IMR-90 (cell line): ENCODE data around the gene PPP1R1A. TPM values are rescaled to one million over a fixed set of nuclear protein-coding genes. Genes with fewer than 3 reads are reported as not detected.

Experiments
- ATAC-seq: fragments of 200-7000 bp; cut with Tn5 transposase; 2 replicates; pipeline ENCODE4 v1.9.1; 2020; ENCODE audit warnings: low read depth, mild to moderate bottlenecking, moderate library complexity
- BruUV-seq: library from RNA; stranded (reverse); fragments of 400-500 nt; replicated peaks from 2 replicates; lab custom pipeline; 2021; lab: Mats Ljungman, UMichigan
- CTCF ChIA-PET: fragments of 300-600 bp; formaldehyde crosslinking; extraction: SDS; loops from one replicate; lab custom pipeline; 2021; ENCODE audit warnings: antibody characterized with exemption; lab: Yijun Ruan, JAX
- POLR2A ChIA-PET: fragments of 300-600 bp; sonication (Branson Sonifier 250); formaldehyde crosslinking; loops from one replicate; lab custom pipeline; 2022; ENCODE audit warnings: antibody characterized with exemption; ENCODE audit not compliant: unreplicated experiment; lab: Charles Lee
- DNase-seq: peaks from one replicate; pipeline ENCODE4 v3.0.0; 2013
- H2AFZ ChIP-seq: replicated peaks from 2 replicates; pipeline ENCODE3; 2013; ENCODE audit warnings: low read length, mild to moderate bottlenecking; ENCODE audit not compliant: poor library complexity
- H2AK5ac ChIP-seq: 2 replicates; pipeline ENCODE4 v1.6.1; 2013; ENCODE audit warnings: low read depth, low read length, inconsistent platforms
- H2AK9ac ChIP-seq: replicated peaks from 2 replicates; pipeline ENCODE3; 2013; ENCODE audit warnings: mild to moderate bottlenecking, low read depth, low read length, moderate library complexity; ENCODE audit not compliant: poor library complexity
- H2BK120ac ChIP-seq: 2 replicates; pipeline ENCODE4 v1.6.1; 2013; ENCODE audit warnings: low read depth, low read length, inconsistent platforms
- H2BK15ac ChIP-seq: 3 replicates; pipeline ENCODE4 v1.6.1; 2013; ENCODE audit warnings: low read depth, low read length, inconsistent platforms
- H2BK20ac ChIP-seq: 2 replicates; pipeline ENCODE4 v1.6.1; 2013; ENCODE audit warnings: low read depth, mild to moderate bottlenecking, inconsistent platforms, low read length, moderate library complexity
- H2BK5ac ChIP-seq: 2 replicates; pipeline ENCODE4 v1.6.1; 2013; ENCODE audit warnings: mild to moderate bottlenecking, low read depth, low read length, inconsistent platforms; ENCODE audit not compliant: poor library complexity, severe bottlenecking
- H3K14ac ChIP-seq: replicated peaks from 2 replicates; pipeline ENCODE4 v1.6.1; 2013; ENCODE audit warnings: low read depth, low read length, inconsistent platforms
- H3K18ac ChIP-seq: 2 replicates; pipeline ENCODE4 v1.6.1; 2013; ENCODE audit warnings: low read depth, low read length, control low read depth
- H3K23ac ChIP-seq: 2 replicates; pipeline ENCODE4 v1.6.1; 2013; ENCODE audit warnings: low read depth, low read length, inconsistent platforms
- H3K27ac ChIP-seq: 2 replicates; pipeline ENCODE4 v1.5.1; 2013; ENCODE audit warnings: mild to moderate bottlenecking, control low read depth, low read length; ENCODE audit not compliant: insufficient read depth
- H3K27me3 ChIP-seq: 2 replicates; pipeline ENCODE4 v1.6.1; 2013; ENCODE audit warnings: low read length; ENCODE audit not compliant: control insufficient read depth, insufficient read depth
- H3K36me3 ChIP-seq: 2 replicates; pipeline ENCODE4 v1.6.1; 2013; ENCODE audit warnings: low read length, mixed read lengths; ENCODE audit not compliant: control insufficient read depth, insufficient read depth
- H3K4ac ChIP-seq: 2 replicates; pipeline ENCODE4 v1.6.1; 2013; ENCODE audit warnings: low read depth, low read length, inconsistent platforms
- H3K4me1 ChIP-seq: 2 replicates; pipeline ENCODE4 v1.6.1; 2013; ENCODE audit warnings: low read length, mixed read lengths; ENCODE audit not compliant: control insufficient read depth, insufficient read depth
- H3K4me2 ChIP-seq: 2 replicates; pipeline ENCODE4 v1.6.1; 2013; ENCODE audit warnings: low read depth, mild to moderate bottlenecking, control low read depth, low read length, moderate library complexity
- H3K4me3 ChIP-seq: 2 replicates; pipeline ENCODE4 v1.5.1; 2013; ENCODE audit warnings: low read depth, mild to moderate bottlenecking, control low read depth, low read length, moderate library complexity; ENCODE audit not compliant: insufficient read depth
- H3K56ac ChIP-seq: 2 replicates; pipeline ENCODE4 v1.6.1; 2013; ENCODE audit warnings: low read length, inconsistent platforms; ENCODE audit not compliant: insufficient read depth; ENCODE audit errors: extremely low read depth
- H3K79me1 ChIP-seq, 2 experiments: 2 replicates each; pipeline ENCODE4 v1.6.1; 2013; ENCODE audit warnings: low read length in 2 of 2, inconsistent platforms in 1 of 2, low read depth in 1 of 2
- H3K9ac ChIP-seq: 2 replicates; pipeline ENCODE4 v1.6.1; 2013; ENCODE audit warnings: low read depth, low read length, control low read depth
- H3K9me1 ChIP-seq: 2 replicates; pipeline ENCODE4 v1.6.1; 2013; ENCODE audit warnings: low read length, inconsistent platforms; ENCODE audit not compliant: insufficient read depth
- H3K9me3 ChIP-seq: 2 replicates; pipeline ENCODE4 v1.6.1; 2013; ENCODE audit warnings: low read length; ENCODE audit not compliant: control insufficient read depth, insufficient read depth
- H4K20me1 ChIP-seq: 2 replicates; pipeline ENCODE4 v1.6.1; 2013; ENCODE audit warnings: low read length, inconsistent platforms; ENCODE audit not compliant: insufficient read depth
- H4K5ac ChIP-seq: 2 replicates; pipeline ENCODE4 v1.6.1; 2013; ENCODE audit warnings: mild to moderate bottlenecking, low read depth, low read length, control low read depth
- H4K8ac ChIP-seq, 2 experiments: 2 replicates each; pipeline ENCODE4 v1.6.1; 2013; ENCODE audit warnings: low read depth in 2 of 2, low read length in 2 of 2, control low read depth in 1 of 2, inconsistent platforms in 1 of 2
- H4K91ac ChIP-seq: 2 replicates; pipeline ENCODE4 v1.6.1; 2013; ENCODE audit warnings: low read depth, low read length, inconsistent platforms; ENCODE audit not compliant: insufficient read depth
- CEBPB ChIP-seq: IDR thresholded peaks from 2 replicates; pipeline ENCODE4 v1.6.1; 2012; ENCODE audit warnings: low read depth, low read length, improper control_type of control experiment
- CHD1 ChIP-seq: IDR thresholded peaks from 2 replicates; pipeline ENCODE4 v1.6.1; 2012; ENCODE audit warnings: low read depth, low read length, improper control_type of control experiment
- FOS ChIP-seq: fragments of 150-350 bp; IDR thresholded peaks from 2 replicates; pipeline ENCODE4 v1.6.1; 2016; ENCODE audit warnings: low read depth, low read length
- MAFK ChIP-seq: IDR thresholded peaks from 2 replicates; pipeline ENCODE4 v1.6.1; 2012; ENCODE audit warnings: low read depth, low read length, improper control_type of control experiment
- MAZ ChIP-seq: IDR thresholded peaks from 2 replicates; pipeline ENCODE4 v1.6.1; 2012; ENCODE audit warnings: low read depth, mild to moderate bottlenecking, low read length, improper control_type of control experiment, moderate library complexity, borderline replicate concordance
- MXI1 ChIP-seq: IDR thresholded peaks from 2 replicates; pipeline ENCODE4 v1.6.1; 2012; ENCODE audit warnings: low read depth, mild to moderate bottlenecking, low read length, moderate library complexity, borderline replicate concordance
- NFE2L2 ChIP-seq: fragments of 150-350 bp; IDR thresholded peaks from 2 replicates; pipeline ENCODE4 v1.6.1; 2016; ENCODE audit warnings: low read depth, mild to moderate bottlenecking, low read length
- POLR2A ChIP-seq: IDR thresholded peaks from 2 replicates; pipeline ENCODE4 v1.6.1; 2012; ENCODE audit warnings: mild to moderate bottlenecking, low read depth, low read length
- RAD21 ChIP-seq: IDR thresholded peaks from 2 replicates; pipeline ENCODE4 v1.6.1; 2012; ENCODE audit warnings: low read length, improper control_type of control experiment
- RCOR1 ChIP-seq: IDR thresholded peaks from 2 replicates; pipeline ENCODE4 v1.6.1; 2012; ENCODE audit warnings: mild to moderate bottlenecking, low read length, improper control_type of control experiment; ENCODE audit not compliant: insufficient replicate concordance
- RFX5 ChIP-seq: IDR thresholded peaks from 2 replicates; pipeline ENCODE4 v1.8.0; 2012; ENCODE audit warnings: low read depth, mild to moderate bottlenecking, low read length, moderate library complexity
- SMC3 ChIP-seq: fragments of 150-350 bp; IDR thresholded peaks from 2 replicates; pipeline ENCODE4 v1.6.1; 2016; ENCODE audit warnings: low read depth, mild to moderate bottlenecking, antibody characterized with exemption, low read length, moderate library complexity
- WGBS, 2 experiments: methylation state at CpG; one replicate each; pipeline versions ENCODE4 v1.1.5 to v1.1.7; 2013; ENCODE audit warnings: missing lambda C conversion rate in 2 of 2; ENCODE audit not compliant: insufficient read length in 1 of 2; ENCODE audit errors: extremely low coverage in 2 of 2; 5-methylcytosine and 5-hydroxymethylcytosine counted together
- dilution Hi-C: fragments of 300-500 bp; cut with HindIII; formaldehyde crosslinking; loops from one replicate; pipeline ENCODE4 v1.14.3; 2018; ENCODE audit warnings: low sequenced_read_pairs; ENCODE audit not compliant: unreplicated experiment
- in situ Hi-C: fragments of 300-500 bp; cut with MboI; formaldehyde crosslinking; loops from 3 replicates; pipeline ENCODE4 v1.14.3; 2019; ENCODE audit warnings: low sequenced_read_pairs, inconsistent platforms, mixed read lengths
- intact Hi-C: fragments of 100-400 bp; cut with micrococcal nuclease; formaldehyde crosslinking; loops from 2 replicates; pipeline ENCODE4 v1.10.0; 2022
- polyA plus RNA-seq, 3 experiments: library from polyadenylated mRNA; depleted of rRNA; stranded (reverse); fragments of >200 nt; gene quantifications; 2 replicates each; pipeline ENCODE4 v1.2.3, GENCODE V29; 2012; ENCODE audit warnings: low replicate concordance in 1 of 3
- total RNA-seq: library from RNA; depleted of rRNA; stranded (reverse); fragments of >200 nt; gene quantifications from 2 replicates; pipeline ENCODE4 v1.2.3, GENCODE V29; 2012
- TF ChIP-seq, protein P1 (sequence below): conservative IDR thresholded peaks from 2 replicates; pipeline ENCODE4 v1.5.1; 2012; ENCODE audit warnings: mild to moderate bottlenecking, low read depth, low read length, improper control_type of control experiment
- TF ChIP-seq, protein P2 (sequence below): fragments of 150-350 bp; IDR thresholded peaks from 2 replicates; pipeline ENCODE4 v1.6.1; 2017; ENCODE audit warnings: mild to moderate bottlenecking, antibody characterized with exemption, low read length, low read depth
- TF ChIP-seq, protein P3 (sequence below): fragments of 150-350 bp; IDR thresholded peaks from 2 replicates; pipeline ENCODE4 v1.6.1; 2016; ENCODE audit warnings: low read depth, mild to moderate bottlenecking, low read length, moderate library complexity, borderline replicate concordance

Gene PPP1R1A
- total and polyA plus RNA-seq, 2 of the 4 experiments (the other 2 are of a cell fraction) = not detected

DNA sequence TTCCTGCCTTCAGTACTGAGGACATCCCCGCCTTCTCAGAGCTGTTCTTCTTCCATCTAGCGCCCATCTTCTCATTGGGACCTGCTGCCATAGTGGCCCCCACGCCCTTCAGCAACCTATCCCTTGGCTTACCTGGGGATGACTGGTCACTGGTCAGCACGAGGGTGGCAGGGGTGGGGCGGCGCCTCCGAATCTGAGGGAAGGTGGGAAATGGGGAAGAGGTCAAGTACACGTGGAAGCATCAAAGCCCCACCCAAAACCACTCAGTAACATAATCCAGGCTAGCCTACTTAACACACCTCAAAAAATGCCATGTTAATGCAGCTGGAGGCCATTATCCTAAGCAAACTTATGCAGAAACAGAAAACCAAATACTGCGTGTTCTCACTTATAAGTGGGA, 4.3 kb downstream of the PPP1R1A start:
- Histone ChIP-seq H3K79me1 (no peaks in the 10 kb centered on the region), H4K91ac (no peak overlapping the region), H3K23ac (no peak overlapping the region), H4K8ac (no peak overlapping the region), H2BK20ac (no peak overlapping the region), H2BK5ac (no peak overlapping the region), H3K18ac (no peak overlapping the region), H2AK5ac (no peak overlapping the region), H2BK120ac (no peak overlapping the region), H2AFZ (no peak overlapping the region), H4K20me1 (no peaks in the 10 kb centered on the region), H3K14ac (no peak overlapping the region), H3K56ac (no peak overlapping the region), H3K9me1 (no peaks in the 10 kb centered on the region), H3K4ac (no peak overlapping the region), H3K36me3 (no peaks in the 10 kb centered on the region), H3K4me3 (no peak overlapping the region), H3K9me3 (no peaks in the 10 kb centered on the region), H3K4me2 (no peak overlapping the region), H3K27ac (no peak overlapping the region), H3K4me1 (no peaks in the 10 kb centered on the region), H2BK15ac (no peak overlapping the region), H2AK9ac (peak overlapping the region; percentile 28), H3K27me3 (peaks cover 53% of the 10 kb centered on the region), H3K9ac (no peak overlapping the region), H4K5ac (no peak overlapping the region)
- POLR2A ChIA-PET = no interaction called here
- CTCF ChIA-PET = no interaction called here
- no peak for DNase-seq
- no peak for ATAC-seq
- in situ Hi-C loops (no loop called here), intact Hi-C loops (no loop called here), dilution Hi-C loops (no loop called here)
- WGBS, 2 experiments = 51% methylated on average over 2 of the region's 9 CpGs; no CpG with 5 or more reads in 1 of the 2 experiments
- TF ChIP-seq CHD1 (no peak), RCOR1 (no peak), SMC3 (no peak), MXI1 (no peak), MAFK (no peak), FOS (no peak), RAD21 (no peak), NFE2L2 (no peak), POLR2A (no peak), MAZ (no peak), CEBPB (no peak), RFX5 (no peak)
- TF ChIP-seq, protein P1, sequence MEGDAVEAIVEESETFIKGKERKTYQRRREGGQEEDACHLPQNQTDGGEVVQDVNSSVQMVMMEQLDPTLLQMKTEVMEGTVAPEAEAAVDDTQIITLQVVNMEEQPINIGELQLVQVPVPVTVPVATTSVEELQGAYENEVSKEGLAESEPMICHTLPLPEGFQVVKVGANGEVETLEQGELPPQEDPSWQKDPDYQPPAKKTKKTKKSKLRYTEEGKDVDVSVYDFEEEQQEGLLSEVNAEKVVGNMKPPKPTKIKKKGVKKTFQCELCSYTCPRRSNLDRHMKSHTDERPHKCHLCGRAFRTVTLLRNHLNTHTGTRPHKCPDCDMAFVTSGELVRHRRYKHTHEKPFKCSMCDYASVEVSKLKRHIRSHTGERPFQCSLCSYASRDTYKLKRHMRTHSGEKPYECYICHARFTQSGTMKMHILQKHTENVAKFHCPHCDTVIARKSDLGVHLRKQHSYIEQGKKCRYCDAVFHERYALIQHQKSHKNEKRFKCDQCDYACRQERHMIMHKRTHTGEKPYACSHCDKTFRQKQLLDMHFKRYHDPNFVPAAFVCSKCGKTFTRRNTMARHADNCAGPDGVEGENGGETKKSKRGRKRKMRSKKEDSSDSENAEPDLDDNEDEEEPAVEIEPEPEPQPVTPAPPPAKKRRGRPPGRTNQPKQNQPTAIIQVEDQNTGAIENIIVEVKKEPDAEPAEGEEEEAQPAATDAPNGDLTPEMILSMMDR = no peak
- TF ChIP-seq, protein P2, sequence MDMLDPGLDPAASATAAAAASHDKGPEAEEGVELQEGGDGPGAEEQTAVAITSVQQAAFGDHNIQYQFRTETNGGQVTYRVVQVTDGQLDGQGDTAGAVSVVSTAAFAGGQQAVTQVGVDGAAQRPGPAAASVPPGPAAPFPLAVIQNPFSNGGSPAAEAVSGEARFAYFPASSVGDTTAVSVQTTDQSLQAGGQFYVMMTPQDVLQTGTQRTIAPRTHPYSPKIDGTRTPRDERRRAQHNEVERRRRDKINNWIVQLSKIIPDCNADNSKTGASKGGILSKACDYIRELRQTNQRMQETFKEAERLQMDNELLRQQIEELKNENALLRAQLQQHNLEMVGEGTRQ = no peak
- TF ChIP-seq, protein P3, sequence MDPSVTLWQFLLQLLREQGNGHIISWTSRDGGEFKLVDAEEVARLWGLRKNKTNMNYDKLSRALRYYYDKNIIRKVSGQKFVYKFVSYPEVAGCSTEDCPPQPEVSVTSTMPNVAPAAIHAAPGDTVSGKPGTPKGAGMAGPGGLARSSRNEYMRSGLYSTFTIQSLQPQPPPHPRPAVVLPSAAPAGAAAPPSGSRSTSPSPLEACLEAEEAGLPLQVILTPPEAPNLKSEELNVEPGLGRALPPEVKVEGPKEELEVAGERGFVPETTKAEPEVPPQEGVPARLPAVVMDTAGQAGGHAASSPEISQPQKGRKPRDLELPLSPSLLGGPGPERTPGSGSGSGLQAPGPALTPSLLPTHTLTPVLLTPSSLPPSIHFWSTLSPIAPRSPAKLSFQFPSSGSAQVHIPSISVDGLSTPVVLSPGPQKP = no peak
- no TSS peak for BruUV-seq
